B cell (primary cell): ENCODE data around the gene SLC1A1. TPM values are rescaled to one million over a fixed set of nuclear protein-coding genes. Genes with fewer than 3 reads are reported as not detected.

Experiments used
- ATAC-seq: fragments of 200-7000 bp; cut with Tn5 transposase; one replicate; pipeline ENCODE4 v1.10.0; 2021; ENCODE audit warnings: low read depth, mild to moderate bottlenecking, moderate number of reproducible peaks, moderate library complexity
- CTCF ChIA-PET: fragments of 350-600 bp; sonication (Branson Sonifier 250); formaldehyde crosslinking; loops from one replicate; lab custom pipeline; 2021; ENCODE audit warnings: antibody characterized with exemption, inconsistent platforms; lab: Charles Lee
- POLR2A ChIA-PET: fragments of 350-600 bp; sonication (Branson Sonifier 250); formaldehyde crosslinking; loops from one replicate; lab custom pipeline; 2021; ENCODE audit warnings: antibody characterized with exemption; lab: Charles Lee
- DNase-seq: peaks from one replicate; pipeline ENCODE4 v3.0.0; 2013
- H2AFZ ChIP-seq: 2 replicates; pipeline ENCODE4 v1.6.1; 2012; ENCODE audit warnings: mild to moderate bottlenecking, low read depth, low read length; ENCODE audit not compliant: insufficient read depth, poor library complexity, severe bottlenecking
- H3K27ac ChIP-seq, 2 donors: 1 replicate in 1 of 2; 2 replicates in 1 of 2; pipeline ENCODE4 v1.5.1; 2012 to 2013; ENCODE audit warnings: low read length in 2 of 2, mild to moderate bottlenecking in 2 of 2, moderate library complexity in 1 of 2
- H3K27me3 ChIP-seq, 4 experiments: fragments of 200-600 bp in 1 of 4; sonication (generic) in 1 of 4; replicated peaks in 1 of 4; 1 replicate in 2 of 4; 2 replicates in 2 of 4; pipeline versions ENCODE4 v1.6.1 to v1.7.0; 2013 to 2016; ENCODE audit warnings: low read length in 3 of 4, mild to moderate bottlenecking in 2 of 4, mixed read lengths in 1 of 4, moderate library complexity in 1 of 4; ENCODE audit not compliant: insufficient read depth in 4 of 4, control insufficient read depth in 3 of 4; ENCODE audit errors: control extremely low read depth in 1 of 4
- H3K36me3 ChIP-seq, 2 experiments: replicated peaks in 1 of 2; 1 replicate in 1 of 2; 2 replicates in 1 of 2; pipeline versions ENCODE4 v1.6.1 to v1.7.1; 2013; ENCODE audit warnings: low read length in 1 of 2; ENCODE audit not compliant: insufficient read depth in 2 of 2, control insufficient read depth in 1 of 2; ENCODE audit errors: control extremely low read depth in 1 of 2, extremely low read depth in 1 of 2
- H3K4me1 ChIP-seq, 2 donors: fragments of 200-600 bp in 1 of 2; sonication (generic) in 1 of 2; 1 replicate in 1 of 2; 2 replicates in 1 of 2; pipeline versions ENCODE4 v1.5.1 to v1.6.1; 2013 to 2017; ENCODE audit warnings: low read length in 2 of 2; ENCODE audit not compliant: control insufficient read depth in 2 of 2, insufficient read depth in 2 of 2
- H3K4me2 ChIP-seq: replicated peaks from 2 replicates; pipeline ENCODE3; 2012; ENCODE audit warnings: mild to moderate bottlenecking, low read depth, low read length; ENCODE audit not compliant: poor library complexity, severe bottlenecking
- H3K4me3 ChIP-seq, 5 experiments: fragments of 200-600 bp in 1 of 5; sonication (generic) in 1 of 5; 1 replicate in 3 of 5; 2 replicates in 2 of 5; pipeline versions ENCODE4 v1.5.1 to v1.7.0; 2011 to 2016; ENCODE audit warnings: low read length in 4 of 5, mild to moderate bottlenecking in 4 of 5, low read depth in 2 of 5, control low read depth in 1 of 5, moderate library complexity in 1 of 5; ENCODE audit not compliant: insufficient read depth in 1 of 5; ENCODE audit errors: control extremely low read depth in 1 of 5, extremely low read depth in 1 of 5
- H3K79me2 ChIP-seq: fragments of 200-600 bp; sonication (generic); one replicate; pipeline ENCODE4 v1.6.0; 2016; ENCODE audit warnings: low read length; ENCODE audit not compliant: control insufficient read depth, insufficient read depth
- H3K9ac ChIP-seq: fragments of 200-600 bp; sonication (generic); 2 replicates; pipeline ENCODE4 v1.6.1; 2017; ENCODE audit warnings: mild to moderate bottlenecking, low read length, moderate library complexity
- H3K9me3 ChIP-seq, 3 donors: one replicate each; pipeline versions ENCODE4 v1.6.1 to v1.7.1; 2013; ENCODE audit warnings: low read length in 2 of 3; ENCODE audit not compliant: control insufficient read depth in 2 of 3, insufficient read depth in 1 of 3; ENCODE audit errors: control extremely low read depth in 1 of 3
- H4K20me1 ChIP-seq: 2 replicates; pipeline ENCODE4 v1.6.0; 2012; ENCODE audit warnings: mild to moderate bottlenecking, low read length; ENCODE audit not compliant: insufficient read depth, control insufficient read depth, poor library complexity, severe bottlenecking
- H3K27ac Mint-ChIP-seq: one replicate; pipeline ENCODE4 v1.8.0; 2021; ENCODE audit warnings: mixed read lengths
- H3K27me3 Mint-ChIP-seq: one replicate; pipeline ENCODE4 v1.8.0; 2021; ENCODE audit warnings: mixed read lengths
- H3K4me1 Mint-ChIP-seq: one replicate; pipeline ENCODE4 v1.8.0; 2021; ENCODE audit warnings: mixed read lengths
- H3K4me3 Mint-ChIP-seq: one replicate; pipeline ENCODE4 v1.8.0; 2021; ENCODE audit warnings: mixed read lengths
- H3K9me3 Mint-ChIP-seq: one replicate; pipeline ENCODE4 v1.8.0; 2022; ENCODE audit warnings: mixed read lengths; ENCODE audit not compliant: insufficient read depth
- CTCF ChIP-seq: fragments of 200-600 bp; IDR thresholded peaks from one replicate; pipeline ENCODE4 v1.8.0; 2022; ENCODE audit warnings: antibody characterized with exemption, mild to moderate bottlenecking
- EZH2 ChIP-seq: IDR thresholded peaks from 2 replicates; pipeline ENCODE4 v1.6.1; 2012; ENCODE audit warnings: borderline replicate concordance, low read depth, mild to moderate bottlenecking, moderate library complexity, low read length; ENCODE audit not compliant: insufficient read depth, poor library complexity, severe bottlenecking
- WGBS: methylation state at CpG from one replicate; pipeline ENCODE4 v1.1.5; 2013; ENCODE audit warnings: missing lambda C conversion rate; ENCODE audit not compliant: insufficient coverage; 5-methylcytosine and 5-hydroxymethylcytosine counted together
- intact Hi-C: fragments of 100-400 bp; cut with micrococcal nuclease; formaldehyde crosslinking; loops from one replicate; pipeline ENCODE4 v1.10.0; 2022
- polyA plus RNA-seq: library from polyadenylated mRNA; depleted of rRNA; stranded (reverse); fragments of >200 nt; gene quantifications from 2 replicates; pipeline ENCODE4 v1.2.3, GENCODE V29; 2012
- total RNA-seq, 2 donors: library from RNA; stranded (reverse); fragments of 120-200 nt in 1 of 2; gene quantifications; 1 replicate in 1 of 2; 2 replicates in 1 of 2; pipeline versions ENCODE4 v1.2.3 to v1.2.4, GENCODE V29; 2013 to 2022

Gene SLC1A1
- total and polyA plus RNA-seq, 2 donors (not counting 1 experiment from before 2014, with no cell fraction given) = 0.10 to 0.54 TPM

DNA sequence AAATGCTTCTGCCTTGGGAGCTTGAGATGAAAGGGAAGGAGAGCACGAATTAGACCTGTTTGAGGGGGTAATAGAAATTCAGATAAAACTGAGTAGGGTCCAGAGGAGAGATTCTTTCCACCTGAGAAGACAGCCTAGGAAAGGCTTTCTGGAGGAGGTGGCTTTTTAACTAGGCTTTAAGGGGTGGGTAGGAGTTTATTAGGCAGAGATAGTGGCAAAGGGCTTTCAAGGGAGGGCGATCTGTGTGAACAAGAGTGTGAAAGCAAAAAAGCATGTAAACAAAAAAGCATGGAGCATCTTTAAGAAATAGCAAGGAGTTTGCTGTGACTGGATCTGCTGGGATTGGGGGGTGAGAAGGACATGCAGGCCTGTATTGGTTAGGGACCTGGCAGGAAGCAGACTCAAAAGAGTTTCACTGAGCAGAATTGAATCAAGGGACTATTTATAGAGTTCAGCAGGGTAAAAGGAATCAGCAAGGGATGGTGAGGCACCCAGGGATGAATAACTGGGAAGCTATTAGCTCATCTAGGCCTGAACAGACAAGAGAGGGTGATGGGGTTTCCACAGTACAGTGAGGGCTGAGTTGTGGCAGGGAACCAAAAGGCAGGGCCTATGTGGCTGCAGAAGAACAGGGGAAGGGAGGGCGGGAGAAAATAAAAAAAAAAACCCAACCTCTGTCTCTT is 18.8 kb downstream of the SLC1A1 start:
- Histone ChIP-seq H3K9ac (no peak overlapping the region), H3K79me2 (no peaks in the 10 kb centered on the region), H3K4me1 (no peaks in the 10 kb centered on the region), H2AFZ (no peak overlapping the region), H3K36me3 (no peaks in the 10 kb centered on the region), H3K27ac (no peak overlapping the region), H3K4me2 (no peak overlapping the region), H3K9me3 (no peaks in the 10 kb centered on the region), H4K20me1 (no peaks in the 10 kb centered on the region), H3K27me3 (no peaks in the 10 kb centered on the region), H3K4me3 (no peak overlapping the region)
- POLR2A ChIA-PET = no interaction called here
- no peaks in the 10 kb centered on the region for H3K9me3 Mint-ChIP-seq
- CTCF ChIA-PET = no interaction called here
- TF ChIP-seq EZH2 (no peak), CTCF (no peak)
- DNase-seq = no peak
- no peaks in the 10 kb centered on the region for H3K4me1 Mint-ChIP-seq
- no peak for ATAC-seq
- H3K4me3 Mint-ChIP-seq = no peak overlapping the region
- H3K27ac Mint-ChIP-seq = no peak overlapping the region
- intact Hi-C loops = no loop called here
- no peaks in the 10 kb centered on the region for H3K27me3 Mint-ChIP-seq
- 80% methylated on average over 2 of the region's 3 CpGs for WGBS

- POLR2A ChIA-PET = no interaction called here
- Histone ChIP-seq H3K4me2 (no peak overlapping the region), H4K20me1 (no peaks in the 10 kb centered on the region), H3K27ac (no peak overlapping the region), H2AFZ (no peak overlapping the region), H3K9me3 (no peaks in the 10 kb centered on the region), H3K79me2 (no peaks in the 10 kb centered on the region), H3K4me1 (no peaks in the 10 kb centered on the region), H3K36me3 (no peaks in the 10 kb centered on the region), H3K4me3 (no peak overlapping the region), H3K9ac (no peak overlapping the region), H3K27me3 (no peaks in the 10 kb centered on the region)
- Mint-ChIP-seq H3K4me1 (no peaks in the 10 kb centered on the region), H3K9me3 (no peaks in the 10 kb centered on the region), H3K4me3 (no peak overlapping the region), H3K27ac (no peak overlapping the region), H3K27me3 (no peaks in the 10 kb centered on the region)
- DNase-seq (no peak), ATAC-seq (no peak)
- intact Hi-C loops = no loop called here
- 100% methylated on average over 2 of the region's 3 CpGs for WGBS
- CTCF ChIA-PET = no interaction called here
- TF ChIP-seq EZH2 = no peak
- TF ChIP-seq CTCF = no peak
Observed at GRCh38 chr9:4509590-4509984, 19.3 kb downstream of the SLC1A1 start.
